ENCODE measurements around the gene TTC23.

TTC23 gene

DNA sequence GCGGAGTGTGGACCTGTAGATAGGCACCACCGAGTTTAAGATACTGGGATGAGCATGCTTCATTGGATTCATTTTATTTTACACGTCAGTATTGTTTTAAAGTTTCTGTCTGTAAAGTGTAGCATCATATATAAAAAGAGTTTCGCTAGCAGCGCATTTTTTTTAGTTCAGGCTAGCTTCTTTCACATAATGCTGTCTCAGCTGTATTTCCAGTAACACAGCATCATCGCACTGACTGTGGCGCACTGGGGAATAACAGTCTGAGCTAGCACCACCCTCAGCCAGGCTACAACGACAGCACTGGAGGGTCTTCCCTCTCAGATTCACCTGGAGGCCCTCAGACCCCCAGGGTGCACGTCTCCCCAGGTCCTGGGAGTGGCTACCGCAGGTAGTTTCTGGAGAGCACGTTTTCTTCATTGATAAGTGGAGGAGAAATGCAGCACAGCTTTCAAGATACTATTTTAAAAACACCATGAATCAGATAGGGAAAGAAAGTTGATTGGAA lies 115.0 kb downstream of the TTC23 start:
- no peak for FAIRE-seq

DNA sequence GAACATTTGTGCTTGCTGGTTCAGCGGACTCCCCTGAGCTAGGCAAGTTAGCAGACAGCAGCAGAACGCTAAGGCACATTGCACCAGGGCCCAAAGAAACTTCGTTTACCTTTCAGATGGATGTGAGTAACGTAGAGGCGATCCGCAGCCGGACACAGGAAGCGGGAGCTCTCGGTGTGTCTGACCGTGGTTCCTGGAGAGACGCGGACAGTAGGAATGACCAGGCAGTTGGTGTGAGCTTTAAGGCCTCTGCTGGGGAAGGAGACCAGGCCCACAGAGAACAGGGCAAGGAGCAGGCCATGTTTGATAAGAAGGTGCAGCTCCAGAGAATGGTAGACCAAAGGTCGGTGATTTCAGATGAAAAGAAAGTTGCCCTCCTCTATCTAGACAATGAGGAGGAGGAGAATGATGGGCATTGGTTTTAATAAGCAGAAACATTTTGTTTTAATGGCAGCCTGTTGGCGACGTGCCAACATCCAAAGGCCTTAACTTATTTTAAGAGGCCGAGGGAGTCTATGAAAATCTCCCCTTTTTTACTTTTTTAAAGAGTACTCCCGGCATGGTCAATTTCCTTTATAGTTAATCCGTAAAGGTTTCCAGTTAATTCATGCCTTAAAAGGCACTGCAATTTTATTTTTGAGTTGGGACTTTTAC lies 116.6 kb downstream of the TTC23 start:
- no peak for FAIRE-seq

- FAIRE-seq, result no peak
Measured at GRCh38 chr15:99132122-99132521, 117.3 kb downstream of the TTC23 start.

- no peak for FAIRE-seq
Measured at GRCh38 chr15:99131441-99132023, 117.8 kb downstream of the TTC23 start.

GRCh38 chr15:99130765-99131440 lies 118.5 kb downstream of the TTC23 start:
- no peak for FAIRE-seq

- no peak for FAIRE-seq
Measured at GRCh38 chr15:99130314-99130713, 119.1 kb downstream of the TTC23 start.

- no peak for FAIRE-seq
Measured at GRCh38 chr15:99129644-99130043, 119.7 kb downstream of the TTC23 start.

GRCh38 chr15:99128411-99128810 lies 121.0 kb downstream of the TTC23 start:
- no peak for FAIRE-seq

DNA sequence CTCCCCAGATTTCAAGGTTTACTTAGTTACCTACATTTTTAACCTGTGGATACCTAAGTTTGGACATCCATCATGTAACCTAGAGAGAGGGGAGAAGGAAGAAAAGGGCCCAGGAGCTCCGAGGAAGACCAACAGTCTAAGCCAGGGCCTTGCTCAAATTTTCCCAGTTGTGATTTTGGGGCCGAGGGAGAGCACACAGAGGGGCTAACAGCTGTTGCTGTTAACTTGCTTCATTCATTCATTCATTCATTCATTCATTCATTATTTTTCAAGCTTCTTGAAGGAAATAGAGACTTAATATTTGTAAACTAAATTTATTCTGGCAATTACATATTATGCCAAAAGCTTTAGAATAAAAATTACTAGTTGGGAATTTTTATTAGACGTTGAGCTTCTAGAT lies 121.6 kb downstream of the TTC23 start:
- no peak for FAIRE-seq

DNA sequence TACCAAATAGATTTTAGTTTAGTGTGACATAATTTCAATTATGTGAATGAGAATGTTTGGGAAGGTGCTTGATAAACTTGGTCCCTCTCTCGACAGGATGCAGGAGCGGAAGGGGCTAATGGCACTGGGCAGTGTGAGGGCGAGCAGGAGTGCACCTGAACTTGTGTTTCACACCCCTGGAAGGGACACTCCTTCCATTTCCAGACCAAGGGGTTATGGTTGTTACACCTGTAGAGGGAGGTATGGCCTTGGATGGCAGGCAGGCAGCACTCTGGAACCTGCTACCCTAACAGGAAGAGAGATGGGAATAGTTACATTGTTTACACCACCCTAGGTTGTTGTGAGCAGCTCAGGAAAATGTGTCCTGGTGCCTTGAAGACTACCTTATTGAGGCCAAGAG lies 122.5 kb downstream of the TTC23 start:
- no peak for FAIRE-seq

DNA sequence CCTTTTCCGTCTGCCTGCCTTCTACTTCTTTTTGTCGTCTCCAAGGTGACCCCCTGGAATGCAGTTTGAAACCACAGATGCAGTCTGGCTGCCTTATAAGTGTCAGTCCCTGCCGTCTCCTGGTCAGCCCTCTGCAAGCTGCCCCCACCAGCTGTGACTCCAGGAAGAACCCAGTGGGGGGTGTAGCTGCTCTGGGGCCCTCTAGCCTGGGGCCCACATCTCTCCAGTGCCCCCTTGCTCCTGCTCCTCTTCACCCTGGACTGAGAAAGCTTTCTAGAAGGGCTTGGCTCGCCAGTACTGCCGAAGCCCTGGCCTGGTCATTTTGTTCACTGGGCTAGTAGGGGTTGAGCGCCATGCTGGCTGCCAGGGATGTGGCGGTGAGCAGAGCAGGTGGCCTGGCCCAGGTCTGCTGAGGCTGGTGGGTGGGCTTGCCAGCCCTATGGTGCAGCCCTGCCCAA lies 123.2 kb downstream of the TTC23 start:
- no peak for FAIRE-seq

DNA sequence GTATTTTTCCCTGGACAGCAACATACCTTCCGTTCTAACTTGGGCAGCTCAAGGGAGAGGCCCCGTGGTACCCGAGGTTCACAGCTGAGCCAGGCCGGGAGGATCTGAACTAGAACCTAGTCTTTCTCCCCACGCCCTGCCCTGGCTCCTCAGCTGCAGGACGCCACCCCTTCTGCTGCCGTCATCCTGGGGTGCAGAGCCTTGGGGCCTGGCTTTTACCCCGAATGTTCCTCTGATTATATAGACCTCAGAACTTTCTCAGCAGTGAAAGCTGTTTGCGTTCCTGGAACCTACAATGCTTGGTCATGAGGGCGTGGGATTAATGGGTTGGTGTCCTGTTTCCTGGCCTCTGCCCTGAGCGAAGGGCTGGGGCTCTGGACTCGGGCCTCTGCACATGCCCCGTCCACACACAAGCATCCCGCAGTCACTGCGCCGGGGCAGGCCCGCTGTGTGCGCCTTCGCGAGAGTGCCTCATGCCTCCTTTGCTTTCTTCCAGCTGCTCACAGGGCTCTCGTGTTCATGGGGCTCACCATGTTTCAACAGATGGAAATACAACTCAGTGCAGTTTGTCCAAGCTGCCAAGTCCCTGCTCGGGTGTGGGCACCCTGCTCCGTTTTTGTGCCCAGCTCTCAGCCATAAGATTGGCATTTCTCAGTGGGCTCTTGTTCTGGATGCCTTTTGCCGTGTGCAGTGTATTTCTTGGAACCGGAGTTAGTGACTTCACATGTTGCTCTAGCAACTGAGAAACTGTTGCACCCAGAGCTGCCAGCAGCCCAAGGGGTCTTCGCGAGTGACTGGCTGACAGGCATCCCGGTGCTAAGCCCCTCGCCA lies 124.1 kb downstream of the TTC23 start:
- no peak for FAIRE-seq

DNA sequence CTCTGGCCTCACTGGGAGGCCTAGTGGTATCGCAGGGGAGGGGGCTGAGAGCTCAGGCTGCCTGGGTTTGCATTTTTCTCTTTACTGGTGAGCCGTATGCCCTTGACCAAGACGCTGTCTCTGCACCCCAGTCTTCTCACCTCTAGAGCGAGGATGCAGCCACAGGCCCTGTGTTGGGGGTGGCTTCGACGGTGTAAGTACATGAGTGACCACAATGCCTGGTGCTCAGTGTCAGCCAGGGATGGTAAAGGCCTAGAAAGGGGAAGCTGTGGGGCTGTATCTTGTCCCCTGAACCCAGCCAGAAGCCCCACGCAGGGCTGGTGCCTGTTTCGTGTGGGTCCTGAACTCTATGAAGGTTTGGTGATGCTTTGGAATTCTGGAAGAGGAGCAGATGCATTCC lies 124.7 kb downstream of the TTC23 start:
- FAIRE-seq, result no peak

DNA sequence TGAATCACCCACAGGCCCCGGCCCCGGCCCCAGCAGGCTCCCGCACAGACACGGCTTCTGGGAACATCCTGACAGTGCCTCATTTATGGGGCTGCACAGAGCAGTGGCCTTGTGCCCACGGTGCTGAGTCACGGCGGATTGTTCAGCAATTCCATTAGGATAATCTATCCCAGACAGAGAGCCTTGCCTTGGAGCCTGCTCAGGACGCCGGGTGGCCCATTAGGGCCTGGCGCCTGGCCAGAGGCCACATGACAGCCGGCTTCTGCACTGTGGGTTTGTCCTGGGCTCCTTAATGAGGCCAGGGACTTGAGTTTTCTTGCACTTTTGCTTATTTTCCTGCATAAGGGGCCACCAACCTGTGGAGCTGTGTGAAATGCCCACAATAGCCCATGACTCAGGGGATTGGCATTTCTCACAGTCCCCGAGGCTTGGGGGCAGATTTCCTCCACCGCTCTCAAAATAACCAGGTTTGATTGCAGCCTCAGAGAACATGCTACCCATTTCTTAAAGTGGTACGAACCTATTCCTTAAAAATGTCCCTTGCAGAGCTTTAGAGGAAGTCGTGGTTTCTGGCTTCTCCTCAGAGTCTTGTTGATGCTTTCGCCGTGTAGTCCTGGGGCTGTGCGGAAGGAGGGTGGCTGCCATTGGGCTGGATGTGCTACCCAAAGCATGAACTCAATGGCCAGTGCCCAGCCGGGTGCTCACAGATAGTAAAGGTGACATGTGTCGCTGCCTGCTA lies 125.5 kb downstream of the TTC23 start:
- peak; percentile 99 for FAIRE-seq

DNA sequence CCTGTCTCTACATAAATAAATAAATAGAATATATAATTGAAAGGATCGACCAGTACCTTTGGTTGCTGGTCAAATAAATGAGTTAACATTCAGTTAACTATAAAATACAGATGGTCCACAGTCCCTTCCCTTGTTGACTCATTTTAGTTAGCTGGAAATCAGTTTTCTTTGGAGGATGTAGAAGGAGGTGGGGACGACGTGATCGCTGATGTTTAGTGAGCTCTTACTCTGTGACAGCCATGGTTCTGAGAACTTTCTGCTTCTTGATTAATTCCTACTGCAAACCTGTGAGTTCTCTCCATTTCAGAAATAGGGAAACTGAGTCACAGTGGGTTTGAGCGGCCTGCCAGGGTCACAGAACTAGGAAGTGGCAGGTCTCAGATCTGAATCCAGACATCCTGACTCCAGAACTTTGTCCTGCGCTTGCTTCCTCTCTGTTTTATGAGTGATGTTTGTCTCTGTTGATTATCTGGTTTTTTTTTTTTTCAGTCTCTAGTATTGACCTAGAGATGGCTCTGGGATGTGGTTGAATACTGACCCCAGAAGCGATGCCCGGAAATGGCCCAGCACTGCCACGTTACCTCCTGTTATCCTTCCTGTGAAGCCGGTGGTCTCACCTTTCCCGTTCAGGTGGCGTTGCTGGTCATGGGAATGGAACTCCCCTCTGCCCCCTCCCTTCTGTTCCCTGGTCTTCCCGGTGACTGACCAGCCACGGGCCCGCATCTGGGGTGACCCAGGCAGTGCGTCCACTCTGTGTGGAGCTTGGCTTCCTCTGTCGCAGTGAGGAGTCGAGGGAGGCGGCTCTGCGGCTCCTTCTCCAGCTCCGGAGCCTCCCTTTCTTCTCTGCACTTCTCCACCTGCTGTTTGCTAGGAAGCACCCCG lies 126.3 kb downstream of the TTC23 start:
- no peak for FAIRE-seq

DNA sequence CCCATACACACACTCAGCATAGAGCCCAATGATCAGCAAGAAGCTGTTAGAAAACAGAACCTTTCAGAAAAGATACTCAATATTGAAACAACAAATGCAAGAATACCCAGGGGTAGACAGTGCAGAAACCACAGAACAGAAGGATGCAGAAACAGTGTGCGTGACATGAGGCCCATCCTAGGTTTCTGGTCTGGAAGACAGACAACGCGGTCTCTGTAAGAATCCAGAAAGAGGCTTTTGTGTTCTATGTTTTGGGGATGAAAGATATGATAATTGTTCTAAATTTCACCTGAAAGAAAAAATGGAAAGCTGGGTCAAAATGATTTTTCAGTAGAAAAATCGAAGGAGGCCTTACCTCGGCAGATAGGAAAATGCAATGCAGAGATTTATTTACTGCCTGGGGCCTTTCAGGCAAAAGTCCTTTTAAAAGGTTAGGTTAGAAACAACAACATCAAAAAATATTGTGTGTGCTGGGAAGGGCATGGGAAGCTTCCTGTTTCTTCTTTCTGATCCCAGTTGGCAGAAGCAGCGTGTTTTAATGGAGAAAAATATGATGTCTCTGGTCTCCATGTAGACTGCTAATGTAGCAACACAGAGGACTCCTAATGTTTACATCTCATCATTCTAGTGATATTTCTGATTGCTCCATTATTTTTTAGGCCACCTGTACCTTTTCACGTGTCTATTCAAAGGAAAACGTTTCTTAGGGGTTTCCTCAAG lies 127.5 kb downstream of the TTC23 start:
- FAIRE-seq, result peak; percentile 56

DNA sequence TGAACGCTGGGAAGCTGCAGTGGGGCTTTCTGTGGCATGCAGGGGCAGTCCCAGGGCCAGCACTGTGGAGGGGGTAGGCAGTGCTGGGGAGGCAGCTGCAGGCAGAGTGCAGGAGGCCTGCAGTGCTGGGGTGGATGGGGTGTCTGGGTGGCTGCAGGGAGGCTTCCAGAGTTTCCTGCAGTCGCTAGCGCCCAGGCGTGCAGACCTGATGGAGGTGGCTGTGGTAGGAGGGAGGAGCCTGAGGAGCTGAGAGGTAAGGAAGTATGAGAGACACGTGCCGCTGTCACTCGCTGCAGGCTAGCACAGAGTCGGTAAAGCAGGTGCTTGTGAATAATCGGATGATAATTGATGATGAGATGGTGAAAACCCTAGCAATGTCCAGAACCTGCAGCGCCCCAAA lies 128.2 kb downstream of the TTC23 start:
- no peak for FAIRE-seq

GRCh38 chr15:99120050-99120777 lies 129.2 kb downstream of the TTC23 start:
- no peak for FAIRE-seq

DNA sequence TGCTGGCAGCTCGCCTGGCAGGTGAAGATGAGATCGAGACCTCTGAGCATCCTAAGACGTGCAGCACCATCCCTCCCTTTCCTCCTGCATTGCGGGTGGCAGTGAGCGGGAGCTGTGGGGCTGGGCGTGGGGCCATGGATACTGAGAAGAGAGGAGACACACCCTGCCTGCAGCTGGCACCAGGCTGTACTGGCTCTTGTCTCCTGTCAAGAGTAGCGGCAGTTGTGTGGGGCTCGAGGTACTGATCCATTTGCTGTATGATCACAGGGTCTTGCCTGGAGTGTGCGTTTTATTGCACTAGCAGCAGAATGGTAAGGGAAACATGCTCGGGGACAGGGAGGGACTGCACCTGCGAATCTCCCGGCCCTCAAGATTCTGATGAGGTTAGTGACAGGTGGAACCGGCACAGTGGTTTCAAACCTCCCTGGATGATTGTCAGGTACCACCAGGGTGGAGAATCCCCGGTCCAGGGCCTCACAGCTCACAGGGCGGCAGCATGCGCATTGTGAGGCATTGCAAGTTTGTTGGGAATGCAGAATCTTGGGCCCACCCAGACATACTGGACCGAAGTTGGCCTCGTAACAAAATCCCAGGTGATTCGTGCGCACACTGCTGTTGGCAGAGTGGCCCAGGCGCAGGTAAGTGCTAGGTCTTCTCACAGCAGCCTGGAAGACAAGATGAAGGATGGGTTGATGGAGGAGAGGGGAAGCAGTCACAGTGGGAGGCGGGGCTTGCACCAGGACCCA lies 130.4 kb downstream of the TTC23 start:
- FAIRE-seq, result no peak
